ENCODE results near the gene TLCD1.

The TLCD1 gene

DNA sequence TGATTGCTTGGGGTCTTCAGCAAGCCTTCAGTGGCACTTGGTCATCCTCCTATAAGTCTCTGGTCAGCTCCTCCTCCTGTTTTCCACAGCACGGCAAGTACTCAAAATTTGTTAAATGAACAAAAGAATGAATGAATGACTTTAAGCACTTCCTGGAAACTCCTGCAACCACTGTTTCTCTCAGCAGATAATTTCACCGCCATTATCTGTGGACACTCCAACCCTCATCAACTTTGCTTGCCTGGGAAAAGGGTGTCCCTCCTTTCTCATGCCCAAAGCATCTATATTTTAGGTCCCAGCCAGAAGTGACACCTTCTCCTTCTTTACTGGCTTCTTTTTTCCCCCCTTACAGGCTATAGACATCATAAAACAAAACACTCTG lies 18.7 kb downstream of the TLCD1 start:
- H3K4me1 ChIP-seq (ENCODE audit: control insufficient read depth, insufficient read depth, low read length), result peaks cover 3% of the 10 kb centered on the region
- H3K27ac ChIP-seq (ENCODE audit: extremely low read depth, low read depth, low read length), result no peak overlapping the region
- H3K36me3 ChIP-seq (ENCODE audit: control insufficient read depth in 2 of 2, insufficient read depth in 1 of 2, low read length in 2 of 2), result peaks cover 0 to 39% of the 10 kb centered on the region in 2 experiments; a peak in 1 of 3 replicates
- no peak overlapping the region for H3K4me3 ChIP-seq (ENCODE audit: low read depth, low read length)
- ChIA-PET CTCF (interaction anchor here (0.6 kb wide), 2 partner anchors 288 to 417 kb away, joined by 3 to 6 read pairs; no protein-coding TSS in a partner anchor), POLR2A (interaction anchor here (0.7 to 10.5 kb wide), 5 partner anchors 10 to 62 kb away, joined by 3 to 190 read pairs (median 10); partner anchors contain the start of genes BLTP2, RPL23A and TLCD1)
- no peaks in the 10 kb centered on the region for H3K9me3 ChIP-seq (ENCODE audit: control insufficient read depth, insufficient read depth, low read depth, low read length)
- TF ChIP-seq ZNF24 (tag by site-specific recombination; IDR thresholded peaks at IDR 0.05) (0 out of 2 replicates have a peak, but pooled peaks have one; percentile 28), ZNF394 (tag by site-specific recombination; IDR thresholded peaks at IDR 0.05; ENCODE audit: borderline replicate concordance) (no peak)

DNA sequence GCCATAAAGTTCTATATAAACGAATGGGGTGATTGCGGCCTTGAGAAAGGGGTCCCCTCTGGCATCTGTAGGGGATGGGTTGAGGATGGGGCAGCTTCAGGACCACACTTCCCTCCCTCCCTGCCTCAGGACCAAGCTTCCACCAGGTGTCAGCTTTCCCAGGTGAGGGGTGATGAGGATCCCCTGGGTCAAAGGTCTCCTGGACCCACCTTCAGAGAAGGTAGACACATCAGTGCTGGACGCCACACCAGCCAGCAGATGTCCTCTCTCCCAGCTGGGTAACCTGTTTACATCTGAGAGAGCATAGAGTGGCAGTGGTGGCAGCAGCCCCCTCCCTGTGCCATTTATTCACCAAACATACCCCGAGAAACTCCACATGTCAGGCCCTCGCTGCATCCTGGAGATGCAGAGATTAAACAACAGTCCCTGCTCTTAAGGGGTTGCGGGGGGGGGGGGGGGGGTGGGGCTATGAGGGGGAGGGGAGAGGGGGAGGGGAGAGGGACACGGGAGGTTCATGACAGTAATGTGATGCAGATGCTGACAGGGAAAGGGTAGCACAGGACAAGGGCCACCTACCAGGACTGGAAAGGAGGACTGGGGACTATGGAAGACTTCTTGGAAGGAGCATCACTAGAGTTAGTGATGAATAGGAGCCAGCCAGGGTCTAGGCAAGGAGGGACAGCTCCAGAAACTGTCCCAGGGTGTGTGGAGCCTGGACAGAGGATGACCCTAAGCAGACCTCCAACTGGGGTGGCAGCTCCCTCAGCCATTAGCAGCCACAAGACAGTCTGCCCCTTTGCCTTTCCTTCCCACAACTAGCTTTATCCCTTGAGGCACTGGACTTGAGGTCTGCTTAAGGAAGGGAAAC lies 19.3 kb downstream of the TLCD1 start:
- Histone ChIP-seq H3K4me3 (ENCODE audit: low read depth, low read length) (no peak overlapping the region), H3K27ac (ENCODE audit: extremely low read depth, low read depth, low read length) (0 out of 2 replicates have a peak overlapping the region, but pooled peaks have one; percentile 16), H3K9me3 (ENCODE audit: control insufficient read depth, insufficient read depth, low read depth, low read length) (no peaks in the 10 kb centered on the region), H3K36me3 (ENCODE audit: control insufficient read depth in 2 of 2, insufficient read depth in 1 of 2, low read length in 2 of 2) (peaks cover 0 to 45% of the 10 kb centered on the region in 2 experiments; a peak in 2 of 3 replicates), H3K4me1 (ENCODE audit: control insufficient read depth, insufficient read depth, low read length) (peaks cover 3% of the 10 kb centered on the region)
- CTCF ChIA-PET, result interaction anchor here (0.6 to 0.9 kb wide), 2 partner anchors 19 to 417 kb away, joined by 3 read pairs; no protein-coding TSS in a partner anchor
- TF ChIP-seq, protein P1, sequence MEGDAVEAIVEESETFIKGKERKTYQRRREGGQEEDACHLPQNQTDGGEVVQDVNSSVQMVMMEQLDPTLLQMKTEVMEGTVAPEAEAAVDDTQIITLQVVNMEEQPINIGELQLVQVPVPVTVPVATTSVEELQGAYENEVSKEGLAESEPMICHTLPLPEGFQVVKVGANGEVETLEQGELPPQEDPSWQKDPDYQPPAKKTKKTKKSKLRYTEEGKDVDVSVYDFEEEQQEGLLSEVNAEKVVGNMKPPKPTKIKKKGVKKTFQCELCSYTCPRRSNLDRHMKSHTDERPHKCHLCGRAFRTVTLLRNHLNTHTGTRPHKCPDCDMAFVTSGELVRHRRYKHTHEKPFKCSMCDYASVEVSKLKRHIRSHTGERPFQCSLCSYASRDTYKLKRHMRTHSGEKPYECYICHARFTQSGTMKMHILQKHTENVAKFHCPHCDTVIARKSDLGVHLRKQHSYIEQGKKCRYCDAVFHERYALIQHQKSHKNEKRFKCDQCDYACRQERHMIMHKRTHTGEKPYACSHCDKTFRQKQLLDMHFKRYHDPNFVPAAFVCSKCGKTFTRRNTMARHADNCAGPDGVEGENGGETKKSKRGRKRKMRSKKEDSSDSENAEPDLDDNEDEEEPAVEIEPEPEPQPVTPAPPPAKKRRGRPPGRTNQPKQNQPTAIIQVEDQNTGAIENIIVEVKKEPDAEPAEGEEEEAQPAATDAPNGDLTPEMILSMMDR (tag by site-specific recombination; IDR thresholded peaks at IDR 0.05), result peak; percentile 40
- TF ChIP-seq, protein P2, sequence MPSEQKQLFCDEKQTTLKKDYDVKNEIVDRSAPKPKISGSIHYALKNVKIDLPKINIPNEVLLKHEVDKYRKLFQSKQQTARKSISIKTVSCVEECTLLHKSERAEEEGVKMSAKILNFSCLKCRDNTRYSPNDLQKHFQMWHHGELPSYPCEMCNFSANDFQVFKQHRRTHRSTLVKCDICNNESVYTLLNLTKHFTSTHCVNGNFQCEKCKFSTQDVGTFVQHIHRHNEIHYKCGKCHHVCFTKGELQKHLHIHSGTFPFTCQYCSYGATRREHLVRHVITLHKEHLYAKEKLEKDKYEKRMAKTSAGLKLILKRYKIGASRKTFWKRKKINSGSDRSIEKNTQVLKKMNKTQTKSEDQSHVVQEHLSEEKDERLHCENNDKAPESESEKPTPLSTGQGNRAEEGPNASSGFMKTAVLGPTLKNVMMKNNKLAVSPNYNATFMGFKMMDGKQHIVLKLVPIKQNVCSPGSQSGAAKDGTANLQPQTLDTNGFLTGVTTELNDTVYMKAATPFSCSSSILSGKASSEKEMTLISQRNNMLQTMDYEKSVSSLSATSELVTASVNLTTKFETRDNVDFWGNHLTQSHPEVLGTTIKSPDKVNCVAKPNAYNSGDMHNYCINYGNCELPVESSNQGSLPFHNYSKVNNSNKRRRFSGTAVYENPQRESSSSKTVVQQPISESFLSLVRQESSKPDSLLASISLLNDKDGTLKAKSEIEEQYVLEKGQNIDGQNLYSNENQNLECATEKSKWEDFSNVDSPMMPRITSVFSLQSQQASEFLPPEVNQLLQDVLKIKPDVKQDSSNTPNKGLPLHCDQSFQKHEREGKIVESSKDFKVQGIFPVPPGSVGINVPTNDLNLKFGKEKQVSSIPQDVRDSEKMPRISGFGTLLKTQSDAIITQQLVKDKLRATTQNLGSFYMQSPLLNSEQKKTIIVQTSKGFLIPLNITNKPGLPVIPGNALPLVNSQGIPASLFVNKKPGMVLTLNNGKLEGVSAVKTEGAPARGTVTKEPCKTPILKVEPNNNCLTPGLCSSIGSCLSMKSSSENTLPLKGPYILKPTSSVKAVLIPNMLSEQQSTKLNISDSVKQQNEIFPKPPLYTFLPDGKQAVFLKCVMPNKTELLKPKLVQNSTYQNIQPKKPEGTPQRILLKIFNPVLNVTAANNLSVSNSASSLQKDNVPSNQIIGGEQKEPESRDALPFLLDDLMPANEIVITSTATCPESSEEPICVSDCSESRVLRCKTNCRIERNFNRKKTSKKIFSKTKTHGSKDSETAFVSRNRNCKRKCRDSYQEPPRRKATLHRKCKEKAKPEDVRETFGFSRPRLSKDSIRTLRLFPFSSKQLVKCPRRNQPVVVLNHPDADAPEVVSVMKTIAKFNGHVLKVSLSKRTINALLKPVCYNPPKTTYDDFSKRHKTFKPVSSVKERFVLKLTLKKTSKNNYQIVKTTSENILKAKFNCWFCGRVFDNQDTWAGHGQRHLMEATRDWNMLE (tag by site-specific recombination; conservative IDR thresholded peaks at IDR 0.05; ENCODE audit: low read depth), result no peak
- TF ChIP-seq, protein P3, sequence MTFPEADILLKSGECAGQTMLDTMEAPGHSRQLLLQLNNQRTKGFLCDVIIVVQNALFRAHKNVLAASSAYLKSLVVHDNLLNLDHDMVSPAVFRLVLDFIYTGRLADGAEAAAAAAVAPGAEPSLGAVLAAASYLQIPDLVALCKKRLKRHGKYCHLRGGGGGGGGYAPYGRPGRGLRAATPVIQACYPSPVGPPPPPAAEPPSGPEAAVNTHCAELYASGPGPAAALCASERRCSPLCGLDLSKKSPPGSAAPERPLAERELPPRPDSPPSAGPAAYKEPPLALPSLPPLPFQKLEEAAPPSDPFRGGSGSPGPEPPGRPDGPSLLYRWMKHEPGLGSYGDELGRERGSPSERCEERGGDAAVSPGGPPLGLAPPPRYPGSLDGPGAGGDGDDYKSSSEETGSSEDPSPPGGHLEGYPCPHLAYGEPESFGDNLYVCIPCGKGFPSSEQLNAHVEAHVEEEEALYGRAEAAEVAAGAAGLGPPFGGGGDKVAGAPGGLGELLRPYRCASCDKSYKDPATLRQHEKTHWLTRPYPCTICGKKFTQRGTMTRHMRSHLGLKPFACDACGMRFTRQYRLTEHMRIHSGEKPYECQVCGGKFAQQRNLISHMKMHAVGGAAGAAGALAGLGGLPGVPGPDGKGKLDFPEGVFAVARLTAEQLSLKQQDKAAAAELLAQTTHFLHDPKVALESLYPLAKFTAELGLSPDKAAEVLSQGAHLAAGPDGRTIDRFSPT (tag by site-specific recombination; IDR thresholded peaks at IDR 0.05), result no peak
- TF ChIP-seq GLIS2 (tag by site-specific recombination; IDR thresholded peaks at IDR 0.05), result no peak
- TF ChIP-seq, protein P4, sequence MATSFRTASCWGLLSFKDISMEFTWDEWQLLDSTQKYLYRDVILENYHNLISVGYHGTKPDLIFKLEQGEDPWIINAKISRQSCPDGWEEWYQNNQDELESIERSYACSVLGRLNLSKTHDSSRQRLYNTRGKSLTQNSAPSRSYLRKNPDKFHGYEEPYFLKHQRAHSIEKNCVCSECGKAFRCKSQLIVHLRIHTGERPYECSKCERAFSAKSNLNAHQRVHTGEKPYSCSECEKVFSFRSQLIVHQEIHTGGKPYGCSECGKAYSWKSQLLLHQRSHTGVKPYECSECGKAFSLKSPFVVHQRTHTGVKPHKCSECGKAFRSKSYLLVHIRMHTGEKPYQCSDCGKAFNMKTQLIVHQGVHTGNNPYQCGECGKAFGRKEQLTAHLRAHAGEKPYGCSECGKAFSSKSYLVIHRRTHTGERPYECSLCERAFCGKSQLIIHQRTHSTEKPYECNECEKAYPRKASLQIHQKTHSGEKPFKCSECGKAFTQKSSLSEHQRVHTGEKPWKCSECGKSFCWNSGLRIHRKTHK (tag by site-specific recombination; IDR thresholded peaks at IDR 0.05), result no peak
- TF ChIP-seq ZNF354C (tag by site-specific recombination; IDR thresholded peaks at IDR 0.05; ENCODE audit: borderline replicate concordance, low read depth), result no peak
- TF ChIP-seq, protein P5, sequence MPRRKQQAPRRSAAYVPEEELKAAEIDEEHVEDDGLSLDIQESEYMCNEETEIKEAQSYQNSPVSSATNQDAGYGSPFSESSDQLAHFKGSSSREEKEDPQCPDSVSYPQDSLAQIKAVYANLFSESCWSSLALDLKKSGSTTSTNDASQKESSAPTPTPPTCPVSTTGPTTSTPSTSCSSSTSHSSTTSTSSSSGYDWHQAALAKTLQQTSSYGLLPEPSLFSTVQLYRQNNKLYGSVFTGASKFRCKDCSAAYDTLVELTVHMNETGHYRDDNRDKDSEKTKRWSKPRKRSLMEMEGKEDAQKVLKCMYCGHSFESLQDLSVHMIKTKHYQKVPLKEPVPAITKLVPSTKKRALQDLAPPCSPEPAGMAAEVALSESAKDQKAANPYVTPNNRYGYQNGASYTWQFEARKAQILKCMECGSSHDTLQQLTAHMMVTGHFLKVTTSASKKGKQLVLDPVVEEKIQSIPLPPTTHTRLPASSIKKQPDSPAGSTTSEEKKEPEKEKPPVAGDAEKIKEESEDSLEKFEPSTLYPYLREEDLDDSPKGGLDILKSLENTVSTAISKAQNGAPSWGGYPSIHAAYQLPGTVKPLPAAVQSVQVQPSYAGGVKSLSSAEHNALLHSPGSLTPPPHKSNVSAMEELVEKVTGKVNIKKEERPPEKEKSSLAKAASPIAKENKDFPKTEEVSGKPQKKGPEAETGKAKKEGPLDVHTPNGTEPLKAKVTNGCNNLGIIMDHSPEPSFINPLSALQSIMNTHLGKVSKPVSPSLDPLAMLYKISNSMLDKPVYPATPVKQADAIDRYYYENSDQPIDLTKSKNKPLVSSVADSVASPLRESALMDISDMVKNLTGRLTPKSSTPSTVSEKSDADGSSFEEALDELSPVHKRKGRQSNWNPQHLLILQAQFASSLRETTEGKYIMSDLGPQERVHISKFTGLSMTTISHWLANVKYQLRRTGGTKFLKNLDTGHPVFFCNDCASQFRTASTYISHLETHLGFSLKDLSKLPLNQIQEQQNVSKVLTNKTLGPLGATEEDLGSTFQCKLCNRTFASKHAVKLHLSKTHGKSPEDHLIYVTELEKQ (tag by site-specific recombination; IDR thresholded peaks at IDR 0.05; ENCODE audit: borderline replicate concordance), result no peak
- POLR2A ChIA-PET, result interaction anchor here (0.7 to 10.5 kb wide), 5 partner anchors 10 to 61 kb away, joined by 3 to 190 read pairs (median 10); partner anchors contain the start of genes BLTP2, RPL23A and TLCD1
